ENCODE data around the gene FEZ2. TPM values are rescaled to one million over a fixed set of nuclear protein-coding genes. Genes with fewer than 3 reads are reported as not detected.

The FEZ2 gene
- total and polyA plus RNA-seq, 2 of the 8 experiments (the other 6 are each of a cell fraction or from before 2014, with no cell fraction given) = 7.5 to 16.4 TPM

- no peak for TF ChIP-seq ASH2L (IDR thresholded peaks at IDR 0.05; ENCODE audit: low read length)
- no peak for TF ChIP-seq CEBPB (IDR thresholded peaks at IDR 0.05; ENCODE audit: low read depth, low read length)
- TF ChIP-seq SP2 (IDR thresholded peaks at IDR 0.05; ENCODE audit: low read length) = no peak
- no peak for TF ChIP-seq KDM4A (IDR thresholded peaks at IDR 0.05; ENCODE audit: low read depth, low read length, severe bottlenecking)
- no peak for TF ChIP-seq RAD21 (IDR thresholded peaks at IDR 0.05 in 1 of 2, conservative IDR thresholded peaks at IDR 0.05 in 1 of 2; ENCODE audit: low read depth in 2 of 2, low read length in 2 of 2)
Measured at GRCh38 chr2:36567711-36568408, 30.1 kb downstream of the FEZ2 start (continued).
